OCI-LY1 (cell line): ENCODE measurements around the gene FBXL17.

Experiments used
- H2AFZ ChIP-seq: fragments of 200-600 bp; sonication (generic), shearing (Covaris generic); 2 replicates; pipeline ENCODE4 v1.6.0; 2014; ENCODE audit warnings: antibody characterized with exemption, mild to moderate bottlenecking, low read length
- H3F3A ChIP-seq: fragments of 200-600 bp; sonication (generic), shearing (Covaris generic); 2 replicates; pipeline ENCODE4 v1.6.0; 2014; ENCODE audit warnings: mild to moderate bottlenecking, antibody characterized with exemption, low read length, moderate library complexity; ENCODE audit not compliant: insufficient read depth
- H3K27ac ChIP-seq: fragments of 200-600 bp; sonication (generic); 2 replicates; pipeline ENCODE4 v1.5.1; 2014; ENCODE audit warnings: low read length, mixed run types, mild to moderate bottlenecking, low read depth; ENCODE audit not compliant: poor library complexity, severe bottlenecking
- H3K27me3 ChIP-seq: fragments of 200-600 bp; sonication (generic); 2 replicates; pipeline ENCODE4 v1.6.0; 2014; ENCODE audit warnings: antibody characterized with exemption, mild to moderate bottlenecking, low read length, moderate library complexity; ENCODE audit not compliant: insufficient read depth
- H3K36me3 ChIP-seq: fragments of 200-600 bp; sonication (generic); 2 replicates; pipeline ENCODE4 v1.6.1; 2014; ENCODE audit warnings: mild to moderate bottlenecking, antibody characterized with exemption, low read length, moderate library complexity, mixed read lengths; ENCODE audit not compliant: insufficient read depth
- H3K4me1 ChIP-seq: fragments of 200-600 bp; sonication (generic); 2 replicates; pipeline ENCODE4 v1.5.1; 2014; ENCODE audit warnings: mild to moderate bottlenecking, low read length, moderate library complexity; ENCODE audit not compliant: insufficient read depth, severe bottlenecking
- H3K4me2 ChIP-seq: fragments of 200-600 bp; sonication (generic), shearing (Covaris generic); 2 replicates; pipeline ENCODE4 v1.6.1; 2014; ENCODE audit warnings: low read length
- H3K4me3 ChIP-seq: fragments of 200-600 bp; sonication (generic); 2 replicates; pipeline ENCODE4 v1.5.1; 2014; ENCODE audit warnings: low read length, low read depth, mild to moderate bottlenecking, mixed read lengths; ENCODE audit not compliant: poor library complexity, severe bottlenecking
- H3K79me2 ChIP-seq: fragments of 200-600 bp; shearing (Covaris generic); 2 replicates; pipeline ENCODE4 v1.6.1; 2016; ENCODE audit warnings: mixed run types, low read length, mixed read lengths; ENCODE audit not compliant: insufficient read depth
- H3K9ac ChIP-seq: fragments of 200-600 bp; sonication (generic), shearing (Covaris generic); 2 replicates; pipeline ENCODE4 v1.6.1; 2014; ENCODE audit warnings: mild to moderate bottlenecking, low read length, mixed read lengths
- H3K9me2 ChIP-seq: fragments of 200-600 bp; sonication (generic), shearing (Covaris generic); 2 replicates; pipeline ENCODE4 v1.6.1; 2014; ENCODE audit warnings: low read depth, mild to moderate bottlenecking, low read length, mixed read lengths
- H3K9me3 ChIP-seq: fragments of 200-600 bp; shearing (Covaris generic); 2 replicates; pipeline ENCODE4 v1.6.1; 2014; ENCODE audit warnings: low read length, mixed read lengths
- H4K20me1 ChIP-seq: fragments of 200-600 bp; sonication (generic), shearing (Covaris generic); 2 replicates; pipeline ENCODE4 v1.6.0; 2016; ENCODE audit warnings: mild to moderate bottlenecking, low read length; ENCODE audit not compliant: insufficient read depth
- EZH2 ChIP-seq: fragments of 200-600 bp; sonication (generic), shearing (Covaris generic); IDR thresholded peaks from 2 replicates; pipeline ENCODE4 v1.8.0; 2017; ENCODE audit warnings: borderline replicate concordance, mixed run types, mild to moderate bottlenecking, antibody characterized with exemption, low read length, moderate library complexity, mixed read lengths
- TF ChIP-seq, protein P1 (sequence below): fragments of 200-600 bp; sonication (generic), shearing (Covaris generic); IDR thresholded peaks from 2 replicates; pipeline ENCODE4 v1.5.1; 2017; ENCODE audit warnings: mild to moderate bottlenecking, antibody characterized with exemption, low read length, moderate library complexity, mixed read lengths

FBXL17 gene

DNA sequence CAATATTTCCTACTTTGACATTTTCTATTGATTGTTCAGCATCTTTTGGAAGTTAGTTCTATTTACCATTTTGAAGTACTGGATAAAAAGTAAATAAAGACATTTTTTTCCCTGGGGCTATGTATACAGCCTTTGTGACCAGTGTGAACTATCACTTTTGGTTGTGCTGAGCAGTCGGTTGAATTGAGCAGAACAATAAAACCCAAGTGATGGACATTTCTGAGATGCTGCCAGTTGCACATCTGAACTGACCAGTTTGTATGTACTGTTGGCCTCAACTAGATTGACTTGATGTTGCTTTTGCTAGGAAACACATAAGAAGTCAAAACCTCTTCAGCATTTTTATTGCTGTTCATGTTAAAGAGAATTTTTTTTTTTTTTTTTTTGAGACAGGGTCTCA lies 451.0 kb downstream of the FBXL17 start:
- Histone ChIP-seq H3K4me2 (no peak overlapping the region), H3K36me3 (no peaks in the 10 kb centered on the region), H3K4me3 (no peak overlapping the region), H3K9ac (no peak overlapping the region), H3K9me2 (no peaks in the 10 kb centered on the region), H3K79me2 (no peaks in the 10 kb centered on the region), H3F3A (no peaks in the 10 kb centered on the region), H3K9me3 (no peaks in the 10 kb centered on the region), H3K27ac (no peak overlapping the region), H2AFZ (no peak overlapping the region), H3K27me3 (no peaks in the 10 kb centered on the region), H4K20me1 (no peaks in the 10 kb centered on the region), H3K4me1 (no peaks in the 10 kb centered on the region)
- TF ChIP-seq EZH2, result no peak
- TF ChIP-seq, protein P1, sequence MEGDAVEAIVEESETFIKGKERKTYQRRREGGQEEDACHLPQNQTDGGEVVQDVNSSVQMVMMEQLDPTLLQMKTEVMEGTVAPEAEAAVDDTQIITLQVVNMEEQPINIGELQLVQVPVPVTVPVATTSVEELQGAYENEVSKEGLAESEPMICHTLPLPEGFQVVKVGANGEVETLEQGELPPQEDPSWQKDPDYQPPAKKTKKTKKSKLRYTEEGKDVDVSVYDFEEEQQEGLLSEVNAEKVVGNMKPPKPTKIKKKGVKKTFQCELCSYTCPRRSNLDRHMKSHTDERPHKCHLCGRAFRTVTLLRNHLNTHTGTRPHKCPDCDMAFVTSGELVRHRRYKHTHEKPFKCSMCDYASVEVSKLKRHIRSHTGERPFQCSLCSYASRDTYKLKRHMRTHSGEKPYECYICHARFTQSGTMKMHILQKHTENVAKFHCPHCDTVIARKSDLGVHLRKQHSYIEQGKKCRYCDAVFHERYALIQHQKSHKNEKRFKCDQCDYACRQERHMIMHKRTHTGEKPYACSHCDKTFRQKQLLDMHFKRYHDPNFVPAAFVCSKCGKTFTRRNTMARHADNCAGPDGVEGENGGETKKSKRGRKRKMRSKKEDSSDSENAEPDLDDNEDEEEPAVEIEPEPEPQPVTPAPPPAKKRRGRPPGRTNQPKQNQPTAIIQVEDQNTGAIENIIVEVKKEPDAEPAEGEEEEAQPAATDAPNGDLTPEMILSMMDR, result no peak

DNA sequence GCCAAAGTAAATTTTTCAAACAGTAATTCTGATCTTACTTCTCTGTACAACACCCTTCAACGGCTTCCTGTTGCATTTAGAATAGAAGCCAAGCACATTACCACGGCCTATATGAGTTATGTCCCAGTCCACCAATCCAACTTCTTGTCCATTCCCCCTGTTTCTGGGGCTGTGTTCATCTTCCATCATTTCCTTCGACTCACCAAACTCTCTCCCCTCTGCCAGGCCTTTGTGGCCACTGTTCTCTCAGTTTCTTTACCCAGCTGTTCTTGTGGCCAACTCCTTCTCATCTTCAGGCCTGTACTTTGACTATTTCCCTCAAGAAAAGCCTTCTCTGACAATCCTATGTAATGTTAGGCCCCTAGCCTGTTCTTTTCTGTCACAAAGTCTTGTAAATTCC lies 451.8 kb downstream of the FBXL17 start:
- Histone ChIP-seq H4K20me1 (no peaks in the 10 kb centered on the region), H2AFZ (no peak overlapping the region), H3K4me2 (no peak overlapping the region), H3F3A (no peaks in the 10 kb centered on the region), H3K9me3 (no peaks in the 10 kb centered on the region), H3K4me1 (no peaks in the 10 kb centered on the region), H3K9me2 (no peaks in the 10 kb centered on the region), H3K4me3 (no peak overlapping the region), H3K36me3 (no peaks in the 10 kb centered on the region), H3K27ac (no peak overlapping the region), H3K79me2 (no peaks in the 10 kb centered on the region), H3K9ac (no peak overlapping the region), H3K27me3 (no peaks in the 10 kb centered on the region)
- TF ChIP-seq, protein P1, result no peak
- TF ChIP-seq EZH2, result no peak

DNA sequence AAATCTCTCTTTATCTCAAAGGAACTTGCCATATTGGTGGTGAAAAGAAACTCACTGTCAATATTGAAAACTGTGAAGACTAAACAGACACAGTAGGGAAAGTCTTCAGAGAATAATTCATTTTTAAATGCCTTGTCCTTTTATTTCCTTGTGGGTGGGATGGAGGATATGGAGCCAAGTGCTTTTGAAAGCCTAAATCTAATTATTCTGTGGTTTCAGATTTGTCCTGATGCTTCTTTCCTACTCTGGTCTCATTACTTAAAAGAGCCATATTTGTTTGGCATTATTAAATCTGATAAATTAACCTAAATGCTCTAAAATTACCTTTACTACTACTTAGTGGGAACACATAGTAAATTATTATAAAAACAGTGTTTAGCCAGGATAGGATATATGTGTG lies 452.8 kb downstream of the FBXL17 start:
- Histone ChIP-seq H3K9ac (no peak overlapping the region), H3K9me2 (no peaks in the 10 kb centered on the region), H3K4me1 (no peaks in the 10 kb centered on the region), H4K20me1 (no peaks in the 10 kb centered on the region), H3K27ac (no peak overlapping the region), H2AFZ (no peak overlapping the region), H3K36me3 (no peaks in the 10 kb centered on the region), H3K4me2 (no peak overlapping the region), H3F3A (no peaks in the 10 kb centered on the region), H3K4me3 (no peak overlapping the region), H3K27me3 (no peaks in the 10 kb centered on the region), H3K9me3 (no peaks in the 10 kb centered on the region), H3K79me2 (no peaks in the 10 kb centered on the region)
- TF ChIP-seq, protein P1, result no peak
- no peak for TF ChIP-seq EZH2
